Neuron (in vitro differentiated cells): Measurements from ENCODE around the gene EHMT2.
"Not testable (repeated sequence)": the region's sequence is repeated elsewhere in the genome, so short reads cannot be mapped to it uniquely, and the experiment has no call there.

Experiments used
- H2AFZ ChIP-seq: one replicate; pipeline ENCODE4 v1.6.1; 2013; ENCODE audit warnings: low read depth, mild to moderate bottlenecking, inconsistent platforms, low read length, moderate library complexity
- H3K27me3 ChIP-seq: one replicate; pipeline ENCODE4 v1.6.1; 2013; ENCODE audit warnings: low read length; ENCODE audit not compliant: insufficient read depth
- H3K36me3 ChIP-seq: one replicate; pipeline ENCODE4 v1.6.1; 2013; ENCODE audit warnings: low read length; ENCODE audit not compliant: insufficient read depth
- H3K4me1 ChIP-seq: one replicate; pipeline ENCODE4 v1.6.1; 2013; ENCODE audit warnings: low read length; ENCODE audit not compliant: insufficient read depth
- H3K4me3 ChIP-seq: 2 replicates; pipeline ENCODE4 v1.5.1; 2013; ENCODE audit warnings: mild to moderate bottlenecking, low read length, moderate library complexity
- H3K9me3 ChIP-seq: one replicate; pipeline ENCODE4 v1.6.1; 2013; ENCODE audit warnings: low read length

Gene EHMT2

DNA sequence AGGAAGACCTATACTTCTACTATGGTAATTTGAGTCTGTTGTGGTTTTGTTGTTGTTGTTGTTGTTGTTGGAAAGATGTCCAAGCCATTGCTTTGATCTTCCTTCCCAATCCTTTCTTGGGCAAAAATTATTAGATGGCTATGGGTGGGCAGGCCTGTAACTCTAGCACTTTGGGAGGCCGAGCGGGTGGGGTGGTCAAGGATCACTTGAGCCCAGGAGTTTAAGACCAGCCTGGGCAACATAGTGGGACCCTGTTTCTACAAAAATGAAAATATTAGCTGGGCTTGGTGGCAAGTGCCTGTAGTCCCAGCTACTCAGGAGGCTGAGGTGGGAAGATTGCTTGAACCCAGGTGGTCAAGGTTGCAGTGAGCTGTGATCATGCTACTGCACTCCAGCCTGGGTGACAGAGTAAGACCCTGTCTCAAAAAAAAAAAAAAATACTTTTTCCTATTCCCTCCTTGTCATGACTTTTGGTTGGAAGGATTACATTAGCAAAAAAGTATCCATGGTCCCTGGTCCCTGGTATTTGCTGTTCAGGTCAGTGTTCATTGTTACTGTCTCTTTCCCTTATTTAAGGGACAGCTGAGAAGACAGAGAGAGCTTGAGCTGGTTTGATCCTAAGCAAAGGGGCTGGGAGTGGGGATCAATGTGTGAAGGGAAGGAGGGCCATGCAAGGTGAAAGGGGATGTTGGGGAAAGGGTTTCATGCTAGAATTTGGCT is 46.6 kb downstream of the EHMT2 start:
- Histone ChIP-seq H3K9me3 (peaks cover 3% of the 10 kb centered on the region), H3K36me3 (no peaks in the 10 kb centered on the region), H2AFZ (no peak overlapping the region), H3K4me3 (no peak overlapping the region), H3K27me3 (no peaks in the 10 kb centered on the region), H3K4me1 (no peaks in the 10 kb centered on the region)

DNA sequence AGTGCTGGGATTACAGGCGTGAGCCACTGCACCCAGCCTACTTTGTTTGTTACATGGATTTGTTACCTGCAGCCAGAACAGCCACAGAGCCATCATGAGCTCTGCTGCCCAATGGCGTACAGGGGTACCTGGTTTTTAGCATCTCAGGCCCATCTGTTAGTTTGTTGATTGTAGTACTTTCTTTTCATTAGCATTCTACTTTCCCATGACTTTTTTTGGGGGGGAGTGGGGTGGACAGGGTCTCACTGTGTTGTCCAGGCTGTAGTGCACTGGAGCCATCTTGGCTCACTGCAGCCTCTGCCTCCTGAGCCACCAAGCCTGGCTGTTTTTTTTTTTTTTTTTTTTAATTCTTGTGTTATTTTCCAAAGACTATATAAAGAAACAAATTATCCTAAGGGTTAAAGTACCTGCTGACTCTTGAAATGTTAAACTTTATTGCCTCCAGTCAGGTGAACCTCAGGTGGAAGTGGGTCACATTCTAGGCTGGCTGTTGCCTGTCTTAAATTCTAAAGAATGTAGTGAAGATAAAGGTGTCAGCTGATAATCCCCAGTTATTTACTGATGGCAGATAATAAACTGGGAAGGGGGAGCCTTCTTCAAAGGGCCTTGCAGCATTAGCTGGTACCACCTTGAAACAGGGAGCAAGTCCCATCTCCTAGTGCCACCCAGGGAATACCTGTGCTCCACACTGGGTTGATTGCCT is 50.1 kb downstream of the EHMT2 start:
- Histone ChIP-seq H3K4me3 (no peak overlapping the region), H3K4me1 (no peaks in the 10 kb centered on the region), H3K36me3 (no peaks in the 10 kb centered on the region), H3K9me3 (no peaks in the 10 kb centered on the region), H3K27me3 (no peaks in the 10 kb centered on the region), H2AFZ (no peak overlapping the region)

- H3K9me3 ChIP-seq: no peaks in the 10 kb centered on the region
- no peaks in the 10 kb centered on the region for H3K27me3 ChIP-seq
- peaks cover 10% of the 10 kb centered on the region for H3K36me3 ChIP-seq
- no peak overlapping the region for H3K4me3 ChIP-seq
- H2AFZ ChIP-seq: no peak overlapping the region
- no peaks in the 10 kb centered on the region for H3K4me1 ChIP-seq
These were observed 53.0 kb downstream of the EHMT2 start for GRCh38 chr6:31844507-31844906.

- Histone ChIP-seq H3K36me3 (peaks cover 34% of the 10 kb centered on the region), H3K4me3 (no peak overlapping the region)
These were observed 55.4 kb downstream of the EHMT2 start for GRCh38 chr6:31842053-31842452.

GRCh38 chr6:31839779-31840126 is 57.7 kb downstream of the EHMT2 start:
- not testable (repeated sequence) for H3K4me3 ChIP-seq, H3K27me3 ChIP-seq, H2AFZ ChIP-seq, H3K9me3 ChIP-seq
- Histone ChIP-seq H3K36me3 (peaks cover 46% of the 10 kb centered on the region), H3K4me1 (peaks cover 21% of the 10 kb centered on the region)

More at GRCh38 chr6:31842053-31842452, 55.4 kb downstream of the EHMT2 start:
- Histone ChIP-seq H2AFZ (no peak overlapping the region), H3K4me1 (peaks cover 8% of the 10 kb centered on the region), H3K27me3 (no peaks in the 10 kb centered on the region), H3K9me3 (no peaks in the 10 kb centered on the region)

GRCh38 chr6:31838968-31839367 is 58.5 kb downstream of the EHMT2 start:
- peaks cover 24% of the 10 kb centered on the region for H3K4me1 ChIP-seq
- H2AFZ ChIP-seq: no peak overlapping the region
- H3K9me3 ChIP-seq: no peaks in the 10 kb centered on the region
- no peaks in the 10 kb centered on the region for H3K27me3 ChIP-seq
- peaks cover 46% of the 10 kb centered on the region for H3K36me3 ChIP-seq
- H3K4me3 ChIP-seq: no peak overlapping the region

DNA sequence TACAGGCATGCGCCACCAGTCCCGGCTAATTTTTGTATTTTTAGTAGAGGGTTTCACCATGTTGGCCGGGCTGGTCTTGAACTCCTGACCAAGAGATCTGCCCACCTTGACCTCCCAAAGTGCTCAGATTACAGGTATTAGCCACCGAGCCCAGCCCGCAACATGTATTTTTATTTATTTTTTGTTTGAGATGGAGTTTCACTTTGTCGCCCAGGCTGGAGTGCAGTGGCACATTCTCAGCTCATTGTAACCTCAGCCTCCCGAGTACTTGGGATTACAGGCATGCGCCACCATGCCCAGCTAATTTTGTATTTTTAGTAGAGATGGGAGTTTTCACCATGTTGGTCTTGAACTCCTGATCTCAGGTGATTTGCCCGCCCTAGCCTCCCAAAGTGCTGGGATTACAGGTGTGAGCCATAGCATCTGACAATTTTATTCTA is 59.4 kb downstream of the EHMT2 start:
- H2AFZ ChIP-seq, H3K27me3 ChIP-seq, H3K4me3 ChIP-seq, H3K9me3 ChIP-seq: not testable (repeated sequence)
- peaks cover 24% of the 10 kb centered on the region for H3K4me1 ChIP-seq
- H3K36me3 ChIP-seq: peaks cover 46% of the 10 kb centered on the region

DNA sequence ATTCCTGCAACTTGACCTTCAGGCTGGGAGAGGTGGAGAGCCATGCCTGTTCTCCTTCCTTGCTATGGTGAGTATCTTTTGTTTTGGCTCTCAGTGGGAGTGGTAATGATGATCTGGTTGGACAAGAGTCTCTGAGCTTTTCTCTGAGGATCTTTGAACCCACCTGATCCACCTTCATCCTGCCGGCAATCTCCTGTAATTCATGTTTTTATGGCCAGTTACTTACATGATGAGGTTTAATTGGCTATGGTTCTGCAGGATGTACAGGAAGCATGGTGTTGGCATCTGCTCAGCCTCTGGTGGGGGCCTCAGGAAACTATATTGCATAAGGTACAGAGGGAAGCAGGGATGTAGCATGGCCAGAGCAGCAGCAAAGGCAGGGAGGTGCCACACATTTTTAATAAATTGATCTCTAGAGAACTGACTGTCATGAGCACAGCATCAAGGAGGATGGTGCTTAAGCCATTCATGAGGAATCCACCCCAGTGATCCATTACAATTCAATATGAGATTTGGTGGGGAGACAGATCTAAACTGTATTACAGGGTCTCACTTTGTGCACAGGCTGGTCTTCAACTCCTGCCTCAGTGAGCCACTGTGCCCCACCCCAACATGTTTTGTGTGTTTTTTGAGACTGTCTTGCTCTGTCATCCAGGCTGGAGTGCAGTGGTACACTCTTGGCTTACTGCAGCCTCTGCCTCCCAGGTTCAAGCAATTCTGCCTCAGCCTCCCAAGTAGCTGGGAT is 60.0 kb downstream of the EHMT2 start:
- H3K27me3 ChIP-seq: no peaks in the 10 kb centered on the region
- peak overlapping the region; percentile 81 for H3K4me3 ChIP-seq

DNA sequence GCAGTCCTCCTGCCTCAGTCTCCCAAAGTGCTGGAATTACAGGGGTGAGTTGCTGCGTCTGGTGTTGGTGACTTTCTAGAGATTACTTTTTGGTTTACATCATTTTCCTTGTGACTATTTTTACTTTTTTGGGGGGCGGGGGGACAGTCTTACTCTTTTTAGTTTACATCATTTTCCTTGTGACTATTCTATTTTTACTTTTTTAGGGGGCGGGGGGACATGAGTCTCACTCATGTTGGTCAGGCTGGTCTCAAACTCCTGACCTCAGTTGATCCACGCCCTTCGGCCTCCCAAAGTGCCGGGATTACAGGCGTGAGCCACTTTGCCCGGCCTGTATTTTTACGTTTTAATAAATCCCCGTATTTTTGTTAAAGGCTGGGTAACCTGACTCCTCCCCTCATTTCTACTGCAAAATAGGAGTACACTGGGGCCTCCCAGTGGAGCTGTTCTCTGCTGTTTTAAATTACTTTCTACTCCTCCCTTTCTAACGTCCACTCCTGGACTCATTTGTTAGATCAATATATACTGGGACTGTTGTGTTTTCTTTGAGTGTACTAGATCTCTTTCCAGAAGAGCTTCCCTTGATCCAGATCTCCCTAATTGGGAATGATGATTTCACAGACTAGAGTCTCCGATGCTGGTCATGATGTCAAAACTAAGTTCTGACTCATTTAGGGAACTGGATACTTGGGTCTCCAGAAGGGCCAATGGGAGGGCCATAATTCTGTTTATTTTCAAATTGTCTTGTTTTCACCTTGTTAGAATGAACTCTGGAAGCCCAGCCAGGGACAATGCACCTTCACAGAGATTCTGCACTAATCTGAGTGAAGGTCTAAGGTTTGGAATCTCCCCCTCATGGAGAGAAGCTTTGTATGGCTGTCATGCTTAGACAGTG is 60.8 kb downstream of the EHMT2 start:
- Histone ChIP-seq H3K27me3 (no peaks in the 10 kb centered on the region), H3K4me3 (peak overlapping the region; percentile 81), H2AFZ (no peak overlapping the region), H3K4me1 (peaks cover 24% of the 10 kb centered on the region), H3K9me3 (no peaks in the 10 kb centered on the region), H3K36me3 (peaks cover 46% of the 10 kb centered on the region)

More for the DNA sequence above, 60.0 kb downstream of the EHMT2 start:
- no peak overlapping the region for H2AFZ ChIP-seq
- no peaks in the 10 kb centered on the region for H3K9me3 ChIP-seq
- peaks cover 24% of the 10 kb centered on the region for H3K4me1 ChIP-seq
- peaks cover 46% of the 10 kb centered on the region for H3K36me3 ChIP-seq

DNA sequence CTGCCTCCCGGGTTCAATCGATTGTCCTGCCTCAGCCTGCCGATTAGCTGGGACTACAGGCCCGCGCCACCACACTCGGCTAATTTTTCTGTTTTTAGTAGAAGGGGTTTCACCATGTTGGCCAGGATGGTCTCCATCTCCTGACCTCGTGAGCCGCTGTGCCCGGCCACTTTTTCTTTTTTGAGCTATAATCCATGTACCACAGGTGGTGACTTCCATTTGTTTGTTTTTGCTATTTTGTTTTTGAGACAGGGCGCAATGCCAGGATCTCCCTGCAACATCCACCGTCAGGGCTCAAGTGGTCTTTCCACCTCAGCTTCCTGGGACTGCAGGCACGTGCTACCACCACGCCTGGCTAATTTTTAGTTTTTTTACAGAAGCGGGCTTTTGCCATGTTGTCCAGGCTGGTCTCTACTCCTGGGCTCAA is 61.4 kb downstream of the EHMT2 start:
- no peaks in the 10 kb centered on the region for H3K27me3 ChIP-seq
- H3K9me3 ChIP-seq: no peaks in the 10 kb centered on the region
- peaks cover 25% of the 10 kb centered on the region for H3K4me1 ChIP-seq
- peak overlapping the region; percentile 81 for H3K4me3 ChIP-seq
- no peak overlapping the region for H2AFZ ChIP-seq
- H3K36me3 ChIP-seq: peaks cover 46% of the 10 kb centered on the region

- Histone ChIP-seq H3K27me3 (no peaks in the 10 kb centered on the region), H2AFZ (no peak overlapping the region), H3K36me3 (peaks cover 37% of the 10 kb centered on the region), H3K4me3 (peak overlapping the region; percentile 81), H3K9me3 (no peaks in the 10 kb centered on the region), H3K4me1 (peaks cover 30% of the 10 kb centered on the region)
These were observed 62.9 kb downstream of the EHMT2 start for GRCh38 chr6:31834367-31835250.
